HEK293 (cell line): ENCODE measurements around the gene B2M.
A peak's percentile ranks its signal among the peaks of the same experiment; 100 is the strongest.

Experiments used
- HOXC10 ChIP-seq: sonication (generic); formaldehyde crosslinking; IDR thresholded peaks from 2 replicates; pipeline ENCODE4 v1.8.1; 2023; ENCODE audit warnings: mild to moderate bottlenecking, missing genetic modification reagents
- KLF10 ChIP-seq: fragments of 450-650 bp; IDR thresholded peaks from 2 replicates; pipeline ENCODE4 v1.5.1; 2018; ENCODE audit warnings: missing biosample characterization, mild to moderate bottlenecking, missing genetic modification characterization
- MYNN ChIP-seq: fragments of 450-650 bp; formaldehyde crosslinking; IDR thresholded peaks from 2 replicates; pipeline ENCODE4 v1.5.1; 2016; ENCODE audit warnings: missing biosample characterization, missing genetic modification characterization, borderline replicate concordance
- ZBTB17 ChIP-seq: fragments of 450-650 bp; formaldehyde crosslinking; IDR thresholded peaks from 2 replicates; pipeline ENCODE4 v1.5.1; 2016; ENCODE audit warnings: missing biosample characterization, missing genetic modification characterization
- ZFP3 ChIP-seq: fragments of 450-650 bp; formaldehyde crosslinking; IDR thresholded peaks from 2 replicates; pipeline ENCODE4 v1.5.1; 2016; ENCODE audit warnings: low read depth, missing biosample characterization, missing genetic modification characterization
- ZNF10 ChIP-seq: fragments of 450-650 bp; formaldehyde crosslinking; IDR thresholded peaks from 2 replicates; pipeline ENCODE4 v1.5.1; 2017; ENCODE audit warnings: missing biosample characterization, missing genetic modification characterization
- ZNF112 ChIP-seq: fragments of 450-650 bp; formaldehyde crosslinking; IDR thresholded peaks from 2 replicates; pipeline ENCODE4 v1.5.0; 2017; ENCODE audit warnings: missing biosample characterization, missing genetic modification characterization
- ZNF202 ChIP-seq: fragments of 450-650 bp; formaldehyde crosslinking; IDR thresholded peaks from 2 replicates; pipeline ENCODE4 v1.5.1; 2016; ENCODE audit warnings: missing biosample characterization, missing genetic modification characterization, borderline replicate concordance
- ZNF391 ChIP-seq: fragments of 450-650 bp; formaldehyde crosslinking; IDR thresholded peaks from 2 replicates; pipeline ENCODE4 v1.5.1; 2016; ENCODE audit warnings: low read depth, missing biosample characterization, missing genetic modification characterization, borderline replicate concordance
- ZNF416 ChIP-seq: fragments of 450-650 bp; formaldehyde crosslinking; IDR thresholded peaks from 2 replicates; pipeline ENCODE4 v1.5.1; 2016; ENCODE audit warnings: missing biosample characterization, missing genetic modification characterization
- ZNF510 ChIP-seq: fragments of 450-650 bp; formaldehyde crosslinking; IDR thresholded peaks from 2 replicates; pipeline ENCODE4 v1.5.1; 2018; ENCODE audit warnings: mild to moderate bottlenecking, missing genetic modification characterization, missing biosample characterization; ENCODE audit not compliant: insufficient replicate concordance
- ZNF571 ChIP-seq: fragments of 450-650 bp; formaldehyde crosslinking; IDR thresholded peaks from 2 replicates; pipeline ENCODE4 v1.5.0; 2017; ENCODE audit warnings: missing biosample characterization, missing genetic modification characterization
- ZNF664 ChIP-seq: fragments of 450-650 bp; formaldehyde crosslinking; IDR thresholded peaks from 2 replicates; pipeline ENCODE4 v1.5.1; 2016; ENCODE audit warnings: missing biosample characterization, missing genetic modification characterization
- ZNF707 ChIP-seq: fragments of 450-650 bp; formaldehyde crosslinking; IDR thresholded peaks from 2 replicates; pipeline ENCODE4 v1.5.1; 2016; ENCODE audit warnings: missing biosample characterization, missing genetic modification characterization
- TF ChIP-seq, protein P1 (sequence below): fragments of 450-650 bp; formaldehyde crosslinking; IDR thresholded peaks from 2 replicates; pipeline ENCODE4 v1.5.1; 2016; ENCODE audit warnings: missing biosample characterization, missing genetic modification characterization, borderline replicate concordance
- TF ChIP-seq, protein P2 (sequence below): fragments of 450-650 bp; formaldehyde crosslinking; IDR thresholded peaks from 2 replicates; pipeline ENCODE4 v1.5.1; 2016; ENCODE audit warnings: missing biosample characterization, missing genetic modification characterization
- TF ChIP-seq, protein P3 (sequence below): fragments of 450-650 bp; formaldehyde crosslinking; IDR thresholded peaks from 2 replicates; pipeline ENCODE4 v1.5.1; 2017; ENCODE audit warnings: missing biosample characterization, missing genetic modification characterization
- TF ChIP-seq, protein P4 (sequence below): fragments of 450-650 bp; formaldehyde crosslinking; IDR thresholded peaks from 2 replicates; pipeline ENCODE4 v1.5.1; 2016; ENCODE audit warnings: missing biosample characterization, missing genetic modification characterization
- TF ChIP-seq, protein P5 (sequence below): fragments of 450-650 bp; formaldehyde crosslinking; IDR thresholded peaks from 2 replicates; pipeline ENCODE4 v1.5.1; 2017; ENCODE audit warnings: missing biosample characterization, missing genetic modification characterization
- TF ChIP-seq, protein P6 (sequence below): fragments of 450-650 bp; IDR thresholded peaks from 2 replicates; pipeline ENCODE4 v1.5.1; 2018; ENCODE audit warnings: missing biosample characterization, missing genetic modification characterization
- TF ChIP-seq, protein P7 (sequence below): fragments of 450-650 bp; formaldehyde crosslinking; IDR thresholded peaks from 2 replicates; pipeline ENCODE4 v1.5.1; 2016; ENCODE audit warnings: missing biosample characterization, missing genetic modification characterization

The B2M gene

DNA sequence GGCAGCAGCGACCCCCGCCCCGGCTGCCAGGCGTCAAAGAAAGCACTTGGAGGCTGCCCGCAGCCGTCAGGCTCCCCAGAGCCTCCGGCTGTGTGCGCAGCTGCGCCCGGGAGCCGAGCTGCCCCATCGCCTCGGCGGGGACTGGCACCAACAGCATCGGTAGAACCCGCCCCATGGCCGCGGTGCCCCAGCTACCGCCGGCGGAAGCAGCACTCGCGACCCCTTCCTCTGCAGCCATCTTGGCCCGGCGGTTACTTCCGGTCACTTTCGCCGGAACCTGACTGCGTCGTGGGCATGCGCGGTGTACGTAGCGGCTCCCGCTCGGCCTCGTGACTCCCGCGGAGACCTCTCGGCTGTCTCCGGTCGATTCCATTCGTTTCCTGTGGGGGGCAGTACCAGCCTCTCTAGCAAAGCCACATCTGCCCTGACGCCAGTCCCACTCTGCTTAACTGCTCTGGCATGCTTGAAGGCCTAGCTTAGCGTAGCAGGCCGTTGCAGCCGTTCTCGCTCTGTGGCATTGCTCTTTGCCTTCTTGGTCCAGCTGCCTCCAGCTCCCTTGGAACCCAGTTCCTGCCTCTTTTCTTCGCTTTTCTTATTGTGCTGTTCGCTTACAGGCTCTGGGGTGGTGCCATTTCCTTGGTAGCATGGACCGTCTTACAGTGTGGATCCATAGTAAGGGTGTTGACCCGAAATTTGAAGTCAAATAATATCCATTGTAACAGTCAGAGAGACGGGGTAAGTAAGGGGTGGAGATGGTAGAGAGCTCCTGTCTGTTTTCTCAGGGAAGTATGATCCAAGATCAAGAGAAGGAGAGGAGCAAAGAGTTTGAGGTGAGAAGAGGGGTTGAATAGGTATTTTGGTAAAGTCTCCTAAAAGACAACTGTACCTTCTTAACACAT lies 47.7 kb upstream of the B2M start, which contains the start of gene SPG11 (continued):
- TF ChIP-seq ZNF664 (tag by site-specific recombination), result no peak
- no peak for TF ChIP-seq ZNF112 (tag by site-specific recombination)
- TF ChIP-seq, protein P1, sequence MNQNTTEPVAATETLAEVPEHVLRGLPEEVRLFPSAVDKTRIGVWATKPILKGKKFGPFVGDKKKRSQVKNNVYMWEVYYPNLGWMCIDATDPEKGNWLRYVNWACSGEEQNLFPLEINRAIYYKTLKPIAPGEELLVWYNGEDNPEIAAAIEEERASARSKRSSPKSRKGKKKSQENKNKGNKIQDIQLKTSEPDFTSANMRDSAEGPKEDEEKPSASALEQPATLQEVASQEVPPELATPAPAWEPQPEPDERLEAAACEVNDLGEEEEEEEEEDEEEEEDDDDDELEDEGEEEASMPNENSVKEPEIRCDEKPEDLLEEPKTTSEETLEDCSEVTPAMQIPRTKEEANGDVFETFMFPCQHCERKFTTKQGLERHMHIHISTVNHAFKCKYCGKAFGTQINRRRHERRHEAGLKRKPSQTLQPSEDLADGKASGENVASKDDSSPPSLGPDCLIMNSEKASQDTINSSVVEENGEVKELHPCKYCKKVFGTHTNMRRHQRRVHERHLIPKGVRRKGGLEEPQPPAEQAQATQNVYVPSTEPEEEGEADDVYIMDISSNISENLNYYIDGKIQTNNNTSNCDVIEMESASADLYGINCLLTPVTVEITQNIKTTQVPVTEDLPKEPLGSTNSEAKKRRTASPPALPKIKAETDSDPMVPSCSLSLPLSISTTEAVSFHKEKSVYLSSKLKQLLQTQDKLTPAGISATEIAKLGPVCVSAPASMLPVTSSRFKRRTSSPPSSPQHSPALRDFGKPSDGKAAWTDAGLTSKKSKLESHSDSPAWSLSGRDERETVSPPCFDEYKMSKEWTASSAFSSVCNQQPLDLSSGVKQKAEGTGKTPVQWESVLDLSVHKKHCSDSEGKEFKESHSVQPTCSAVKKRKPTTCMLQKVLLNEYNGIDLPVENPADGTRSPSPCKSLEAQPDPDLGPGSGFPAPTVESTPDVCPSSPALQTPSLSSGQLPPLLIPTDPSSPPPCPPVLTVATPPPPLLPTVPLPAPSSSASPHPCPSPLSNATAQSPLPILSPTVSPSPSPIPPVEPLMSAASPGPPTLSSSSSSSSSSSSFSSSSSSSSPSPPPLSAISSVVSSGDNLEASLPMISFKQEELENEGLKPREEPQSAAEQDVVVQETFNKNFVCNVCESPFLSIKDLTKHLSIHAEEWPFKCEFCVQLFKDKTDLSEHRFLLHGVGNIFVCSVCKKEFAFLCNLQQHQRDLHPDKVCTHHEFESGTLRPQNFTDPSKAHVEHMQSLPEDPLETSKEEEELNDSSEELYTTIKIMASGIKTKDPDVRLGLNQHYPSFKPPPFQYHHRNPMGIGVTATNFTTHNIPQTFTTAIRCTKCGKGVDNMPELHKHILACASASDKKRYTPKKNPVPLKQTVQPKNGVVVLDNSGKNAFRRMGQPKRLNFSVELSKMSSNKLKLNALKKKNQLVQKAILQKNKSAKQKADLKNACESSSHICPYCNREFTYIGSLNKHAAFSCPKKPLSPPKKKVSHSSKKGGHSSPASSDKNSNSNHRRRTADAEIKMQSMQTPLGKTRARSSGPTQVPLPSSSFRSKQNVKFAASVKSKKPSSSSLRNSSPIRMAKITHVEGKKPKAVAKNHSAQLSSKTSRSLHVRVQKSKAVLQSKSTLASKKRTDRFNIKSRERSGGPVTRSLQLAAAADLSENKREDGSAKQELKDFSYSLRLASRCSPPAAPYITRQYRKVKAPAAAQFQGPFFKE, result no peak
- TF ChIP-seq, protein P2, sequence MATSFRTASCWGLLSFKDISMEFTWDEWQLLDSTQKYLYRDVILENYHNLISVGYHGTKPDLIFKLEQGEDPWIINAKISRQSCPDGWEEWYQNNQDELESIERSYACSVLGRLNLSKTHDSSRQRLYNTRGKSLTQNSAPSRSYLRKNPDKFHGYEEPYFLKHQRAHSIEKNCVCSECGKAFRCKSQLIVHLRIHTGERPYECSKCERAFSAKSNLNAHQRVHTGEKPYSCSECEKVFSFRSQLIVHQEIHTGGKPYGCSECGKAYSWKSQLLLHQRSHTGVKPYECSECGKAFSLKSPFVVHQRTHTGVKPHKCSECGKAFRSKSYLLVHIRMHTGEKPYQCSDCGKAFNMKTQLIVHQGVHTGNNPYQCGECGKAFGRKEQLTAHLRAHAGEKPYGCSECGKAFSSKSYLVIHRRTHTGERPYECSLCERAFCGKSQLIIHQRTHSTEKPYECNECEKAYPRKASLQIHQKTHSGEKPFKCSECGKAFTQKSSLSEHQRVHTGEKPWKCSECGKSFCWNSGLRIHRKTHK (tag by site-specific recombination), result no peak
- no peak for TF ChIP-seq ZNF510 (tag by site-specific recombination)
- TF ChIP-seq, protein P3, sequence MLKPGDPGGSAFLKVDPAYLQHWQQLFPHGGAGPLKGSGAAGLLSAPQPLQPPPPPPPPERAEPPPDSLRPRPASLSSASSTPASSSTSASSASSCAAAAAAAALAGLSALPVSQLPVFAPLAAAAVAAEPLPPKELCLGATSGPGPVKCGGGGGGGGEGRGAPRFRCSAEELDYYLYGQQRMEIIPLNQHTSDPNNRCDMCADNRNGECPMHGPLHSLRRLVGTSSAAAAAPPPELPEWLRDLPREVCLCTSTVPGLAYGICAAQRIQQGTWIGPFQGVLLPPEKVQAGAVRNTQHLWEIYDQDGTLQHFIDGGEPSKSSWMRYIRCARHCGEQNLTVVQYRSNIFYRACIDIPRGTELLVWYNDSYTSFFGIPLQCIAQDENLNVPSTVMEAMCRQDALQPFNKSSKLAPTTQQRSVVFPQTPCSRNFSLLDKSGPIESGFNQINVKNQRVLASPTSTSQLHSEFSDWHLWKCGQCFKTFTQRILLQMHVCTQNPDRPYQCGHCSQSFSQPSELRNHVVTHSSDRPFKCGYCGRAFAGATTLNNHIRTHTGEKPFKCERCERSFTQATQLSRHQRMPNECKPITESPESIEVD (tag by site-specific recombination), result no peak
- TF ChIP-seq ZNF571, result no peak
- no peak for TF ChIP-seq ZNF10 (tag by site-specific recombination)
- TF ChIP-seq, protein P4, sequence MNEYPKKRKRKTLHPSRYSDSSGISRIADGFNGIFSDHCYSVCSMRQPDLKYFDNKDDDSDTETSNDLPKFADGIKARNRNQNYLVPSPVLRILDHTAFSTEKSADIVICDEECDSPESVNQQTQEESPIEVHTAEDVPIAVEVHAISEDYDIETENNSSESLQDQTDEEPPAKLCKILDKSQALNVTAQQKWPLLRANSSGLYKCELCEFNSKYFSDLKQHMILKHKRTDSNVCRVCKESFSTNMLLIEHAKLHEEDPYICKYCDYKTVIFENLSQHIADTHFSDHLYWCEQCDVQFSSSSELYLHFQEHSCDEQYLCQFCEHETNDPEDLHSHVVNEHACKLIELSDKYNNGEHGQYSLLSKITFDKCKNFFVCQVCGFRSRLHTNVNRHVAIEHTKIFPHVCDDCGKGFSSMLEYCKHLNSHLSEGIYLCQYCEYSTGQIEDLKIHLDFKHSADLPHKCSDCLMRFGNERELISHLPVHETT (tag by site-specific recombination), result 0 out of 2 replicates have a peak, but pooled peaks have one; percentile 8
- TF ChIP-seq ZNF391 (tag by site-specific recombination), result no peak; the same call in 1 of the 2 replicates
- TF ChIP-seq KLF10 (tag by site-specific recombination), result no peak
- TF ChIP-seq ZFP3 (tag by site-specific recombination), result no peak
- TF ChIP-seq, protein P5, sequence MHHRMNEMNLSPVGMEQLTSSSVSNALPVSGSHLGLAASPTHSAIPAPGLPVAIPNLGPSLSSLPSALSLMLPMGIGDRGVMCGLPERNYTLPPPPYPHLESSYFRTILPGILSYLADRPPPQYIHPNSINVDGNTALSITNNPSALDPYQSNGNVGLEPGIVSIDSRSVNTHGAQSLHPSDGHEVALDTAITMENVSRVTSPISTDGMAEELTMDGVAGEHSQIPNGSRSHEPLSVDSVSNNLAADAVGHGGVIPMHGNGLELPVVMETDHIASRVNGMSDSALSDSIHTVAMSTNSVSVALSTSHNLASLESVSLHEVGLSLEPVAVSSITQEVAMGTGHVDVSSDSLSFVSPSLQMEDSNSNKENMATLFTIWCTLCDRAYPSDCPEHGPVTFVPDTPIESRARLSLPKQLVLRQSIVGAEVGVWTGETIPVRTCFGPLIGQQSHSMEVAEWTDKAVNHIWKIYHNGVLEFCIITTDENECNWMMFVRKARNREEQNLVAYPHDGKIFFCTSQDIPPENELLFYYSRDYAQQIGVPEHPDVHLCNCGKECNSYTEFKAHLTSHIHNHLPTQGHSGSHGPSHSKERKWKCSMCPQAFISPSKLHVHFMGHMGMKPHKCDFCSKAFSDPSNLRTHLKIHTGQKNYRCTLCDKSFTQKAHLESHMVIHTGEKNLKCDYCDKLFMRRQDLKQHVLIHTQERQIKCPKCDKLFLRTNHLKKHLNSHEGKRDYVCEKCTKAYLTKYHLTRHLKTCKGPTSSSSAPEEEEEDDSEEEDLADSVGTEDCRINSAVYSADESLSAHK (tag by site-specific recombination), result no peak
- TF ChIP-seq, protein P6, sequence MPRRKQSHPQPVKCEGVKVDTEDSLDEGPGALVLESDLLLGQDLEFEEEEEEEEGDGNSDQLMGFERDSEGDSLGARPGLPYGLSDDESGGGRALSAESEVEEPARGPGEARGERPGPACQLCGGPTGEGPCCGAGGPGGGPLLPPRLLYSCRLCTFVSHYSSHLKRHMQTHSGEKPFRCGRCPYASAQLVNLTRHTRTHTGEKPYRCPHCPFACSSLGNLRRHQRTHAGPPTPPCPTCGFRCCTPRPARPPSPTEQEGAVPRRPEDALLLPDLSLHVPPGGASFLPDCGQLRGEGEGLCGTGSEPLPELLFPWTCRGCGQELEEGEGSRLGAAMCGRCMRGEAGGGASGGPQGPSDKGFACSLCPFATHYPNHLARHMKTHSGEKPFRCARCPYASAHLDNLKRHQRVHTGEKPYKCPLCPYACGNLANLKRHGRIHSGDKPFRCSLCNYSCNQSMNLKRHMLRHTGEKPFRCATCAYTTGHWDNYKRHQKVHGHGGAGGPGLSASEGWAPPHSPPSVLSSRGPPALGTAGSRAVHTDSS (tag by site-specific recombination), result no peak
- TF ChIP-seq ZNF202, result no peak
- TF ChIP-seq MYNN (tag by site-specific recombination), result no peak
- TF ChIP-seq ZNF707 (tag by site-specific recombination), result no peak
- peak; percentile 72; the same call in 1 of the 2 replicates for TF ChIP-seq ZBTB17 (tag by site-specific recombination)
- no peak for TF ChIP-seq HOXC10 (CRISPR knock-in tag)
- TF ChIP-seq ZNF416, result no peak
- TF ChIP-seq, protein P7, sequence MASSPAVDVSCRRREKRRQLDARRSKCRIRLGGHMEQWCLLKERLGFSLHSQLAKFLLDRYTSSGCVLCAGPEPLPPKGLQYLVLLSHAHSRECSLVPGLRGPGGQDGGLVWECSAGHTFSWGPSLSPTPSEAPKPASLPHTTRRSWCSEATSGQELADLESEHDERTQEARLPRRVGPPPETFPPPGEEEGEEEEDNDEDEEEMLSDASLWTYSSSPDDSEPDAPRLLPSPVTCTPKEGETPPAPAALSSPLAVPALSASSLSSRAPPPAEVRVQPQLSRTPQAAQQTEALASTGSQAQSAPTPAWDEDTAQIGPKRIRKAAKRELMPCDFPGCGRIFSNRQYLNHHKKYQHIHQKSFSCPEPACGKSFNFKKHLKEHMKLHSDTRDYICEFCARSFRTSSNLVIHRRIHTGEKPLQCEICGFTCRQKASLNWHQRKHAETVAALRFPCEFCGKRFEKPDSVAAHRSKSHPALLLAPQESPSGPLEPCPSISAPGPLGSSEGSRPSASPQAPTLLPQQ, result 0 out of 2 replicates have a peak, but pooled peaks have one; percentile 55
